ENCODE measurements around the gene MSX1. TPM values are rescaled to one million over a fixed set of nuclear protein-coding genes. Genes with fewer than 3 reads are reported as not detected.
A peak's percentile ranks its signal among the peaks of the same experiment; 100 is the strongest.
"Not testable (repeated sequence)": the region's sequence is repeated elsewhere in the genome, so short reads cannot be mapped to it uniquely, and the experiment has no call there.

The MSX1 gene
- polyA plus RNA-seq, 1 experiment = 1.7 TPM

GRCh38 chr4:4818415-4819212, 40.9 kb upstream of the MSX1 start:
- no peak for DNase-seq (ENCODE audit: low read depth, low spot score)
- Histone ChIP-seq H3K27ac (ENCODE audit: low read depth, low read length) (no peak overlapping the region), H3K4me3 (ENCODE audit: low read depth, low read length) (no peak overlapping the region), H3K9me3 (ENCODE audit: control insufficient read depth, insufficient read depth, low read length) (no peaks in the 10 kb centered on the region), H3K27me3 (ENCODE audit: control insufficient read depth, insufficient read depth, low read length) (peaks cover 27% of the 10 kb centered on the region)
- ChIA-PET CTCF (no interaction called here), POLR2A (no interaction called here)
- TF ChIP-seq, protein P1, sequence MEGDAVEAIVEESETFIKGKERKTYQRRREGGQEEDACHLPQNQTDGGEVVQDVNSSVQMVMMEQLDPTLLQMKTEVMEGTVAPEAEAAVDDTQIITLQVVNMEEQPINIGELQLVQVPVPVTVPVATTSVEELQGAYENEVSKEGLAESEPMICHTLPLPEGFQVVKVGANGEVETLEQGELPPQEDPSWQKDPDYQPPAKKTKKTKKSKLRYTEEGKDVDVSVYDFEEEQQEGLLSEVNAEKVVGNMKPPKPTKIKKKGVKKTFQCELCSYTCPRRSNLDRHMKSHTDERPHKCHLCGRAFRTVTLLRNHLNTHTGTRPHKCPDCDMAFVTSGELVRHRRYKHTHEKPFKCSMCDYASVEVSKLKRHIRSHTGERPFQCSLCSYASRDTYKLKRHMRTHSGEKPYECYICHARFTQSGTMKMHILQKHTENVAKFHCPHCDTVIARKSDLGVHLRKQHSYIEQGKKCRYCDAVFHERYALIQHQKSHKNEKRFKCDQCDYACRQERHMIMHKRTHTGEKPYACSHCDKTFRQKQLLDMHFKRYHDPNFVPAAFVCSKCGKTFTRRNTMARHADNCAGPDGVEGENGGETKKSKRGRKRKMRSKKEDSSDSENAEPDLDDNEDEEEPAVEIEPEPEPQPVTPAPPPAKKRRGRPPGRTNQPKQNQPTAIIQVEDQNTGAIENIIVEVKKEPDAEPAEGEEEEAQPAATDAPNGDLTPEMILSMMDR (IDR thresholded peaks at IDR 0.05; ENCODE audit: low read depth, low read length) = 0 out of 2 replicates have a peak, but pooled peaks have one; percentile 4

- Histone ChIP-seq H3K9me3 (ENCODE audit: control insufficient read depth, insufficient read depth, low read length) (no peaks in the 10 kb centered on the region), H3K27me3 (ENCODE audit: control insufficient read depth, insufficient read depth, low read length) (peaks cover 25% of the 10 kb centered on the region), H3K27ac (ENCODE audit: low read depth, low read length) (no peak overlapping the region), H3K4me3 (ENCODE audit: low read depth, low read length) (no peak overlapping the region)
- ChIA-PET POLR2A (no interaction called here), CTCF (no interaction called here)
- TF ChIP-seq, protein P1 (IDR thresholded peaks at IDR 0.05; ENCODE audit: low read depth, low read length) = no peak
- DNase-seq (ENCODE audit: low read depth, low spot score) = no peak
Observed at GRCh38 chr4:4819213-4819606, 40.3 kb upstream of the MSX1 start.

- Histone ChIP-seq H3K9me3 (ENCODE audit: control insufficient read depth, insufficient read depth, low read length) (no peaks in the 10 kb centered on the region), H3K27me3 (ENCODE audit: control insufficient read depth, insufficient read depth, low read length) (peaks cover 25% of the 10 kb centered on the region), H3K27ac (ENCODE audit: low read depth, low read length) (no peak overlapping the region), H3K4me3 (ENCODE audit: low read depth, low read length) (no peak overlapping the region)
- ChIA-PET CTCF (interaction anchor here (0.5 kb wide), 1 partner anchor 12 kb away, joined by 3 read pairs; no protein-coding TSS in a partner anchor), POLR2A (no interaction called here)
- DNase-seq (ENCODE audit: low read depth, low spot score) = no peak
- TF ChIP-seq, protein P1 (IDR thresholded peaks at IDR 0.05; ENCODE audit: low read depth, low read length) = no peak
Observed at GRCh38 chr4:4820261-4820660, 39.2 kb upstream of the MSX1 start.

- Histone ChIP-seq H3K4me3 (ENCODE audit: low read depth, low read length) (no peak overlapping the region), H3K27ac (ENCODE audit: low read depth, low read length) (no peak overlapping the region), H3K27me3 (ENCODE audit: control insufficient read depth, insufficient read depth, low read length) (peaks cover 25% of the 10 kb centered on the region), H3K9me3 (ENCODE audit: control insufficient read depth, insufficient read depth, low read length) (no peaks in the 10 kb centered on the region)
- ChIA-PET POLR2A (no interaction called here), CTCF (no interaction called here)
- TF ChIP-seq, protein P1 (IDR thresholded peaks at IDR 0.05; ENCODE audit: low read depth, low read length) = no peak
- no peak for DNase-seq (ENCODE audit: low read depth, low spot score)
Observed at GRCh38 chr4:4820739-4821138, 38.7 kb upstream of the MSX1 start.

GRCh38 chr4:4821577-4821976, 37.9 kb upstream of the MSX1 start:
- ChIA-PET CTCF (no interaction called here), POLR2A (no interaction called here)
- H3K4me3 ChIP-seq (ENCODE audit: low read depth, low read length) = no peak overlapping the region
- TF ChIP-seq, protein P1 (IDR thresholded peaks at IDR 0.05; ENCODE audit: low read depth, low read length) = no peak
- no peaks in the 10 kb centered on the region for H3K9me3 ChIP-seq (ENCODE audit: control insufficient read depth, insufficient read depth, low read length)
- peaks cover 25% of the 10 kb centered on the region for H3K27me3 ChIP-seq (ENCODE audit: control insufficient read depth, insufficient read depth, low read length)
- DNase-seq (ENCODE audit: low read depth, low spot score) = no peak
- H3K27ac ChIP-seq (ENCODE audit: low read depth, low read length) = no peak overlapping the region

DNA sequence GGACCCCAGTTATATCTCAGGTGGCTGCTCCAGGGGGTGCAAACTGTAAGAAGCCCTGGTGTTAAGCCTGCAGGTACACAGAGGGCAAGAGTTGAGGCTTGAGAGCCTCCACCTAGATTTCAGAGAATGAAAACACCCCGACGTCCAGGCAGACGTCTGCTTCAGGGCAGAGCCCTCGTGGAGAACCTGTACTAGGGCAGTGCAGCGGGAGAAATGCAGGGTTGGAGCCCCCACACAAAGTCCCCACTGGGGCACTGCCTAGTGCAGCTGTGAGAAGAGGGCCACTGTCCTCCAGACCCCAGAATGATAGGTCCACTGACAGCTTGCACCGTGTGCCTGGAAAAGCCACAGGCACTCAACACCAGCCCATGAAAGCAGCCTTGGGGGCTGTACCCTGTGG, 37.2 kb upstream of the MSX1 start:
- DNase-seq (ENCODE audit: low read depth, low spot score); H3K9me3 ChIP-seq (ENCODE audit: control insufficient read depth, insufficient read depth, low read length); CTCF ChIA-PET; POLR2A ChIA-PET; H3K27ac ChIP-seq (ENCODE audit: low read depth, low read length); H3K4me3 ChIP-seq (ENCODE audit: low read depth, low read length): not testable (repeated sequence)
- peaks cover 25% of the 10 kb centered on the region for H3K27me3 ChIP-seq (ENCODE audit: control insufficient read depth, insufficient read depth, low read length)

Data from AG04450 (cell line).